Activated T-cell treated with anti-CD3 and anti-CD28 coated beads for 24 hours (primary cell): ENCODE data around the gene CLMN.
A peak's percentile ranks its signal among the peaks of the same experiment; 100 is the strongest.
"Not testable (repeated sequence)": the region's sequence is repeated elsewhere in the genome, so short reads cannot be mapped to it uniquely, and the experiment has no call there.

ENCODE experiments used
- DNase-seq: peaks from one replicate; pipeline ENCODE4 v3.0.0-alpha.2; 2020; ENCODE audit warnings: low read depth

Gene CLMN

GRCh38 chr14:95287176-95287754 is 32.4 kb downstream of the CLMN start:
- DNase-seq, result no peak

- no peak for DNase-seq
Measured at GRCh38 chr14:95286645-95287044, 33.1 kb downstream of the CLMN start.

DNA sequence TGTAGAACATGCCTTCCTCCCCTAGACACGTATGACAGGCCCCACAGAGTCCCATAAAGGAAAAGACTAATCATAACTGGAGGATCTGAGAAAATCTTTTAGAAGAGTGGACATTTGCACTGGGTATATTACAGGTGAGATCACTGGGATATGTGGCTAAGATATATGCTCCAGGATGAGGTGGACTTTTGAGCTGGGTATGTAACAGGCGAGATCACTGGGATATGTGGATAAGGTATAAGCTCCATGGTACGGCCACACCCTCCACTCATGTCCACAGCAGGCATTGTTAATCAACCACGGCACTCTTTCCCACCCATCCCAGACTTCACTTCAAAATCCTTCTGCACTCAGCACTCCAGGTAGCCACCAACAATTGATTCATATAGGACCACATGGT is 34.1 kb downstream of the CLMN start:
- DNase-seq, result no peak

DNA sequence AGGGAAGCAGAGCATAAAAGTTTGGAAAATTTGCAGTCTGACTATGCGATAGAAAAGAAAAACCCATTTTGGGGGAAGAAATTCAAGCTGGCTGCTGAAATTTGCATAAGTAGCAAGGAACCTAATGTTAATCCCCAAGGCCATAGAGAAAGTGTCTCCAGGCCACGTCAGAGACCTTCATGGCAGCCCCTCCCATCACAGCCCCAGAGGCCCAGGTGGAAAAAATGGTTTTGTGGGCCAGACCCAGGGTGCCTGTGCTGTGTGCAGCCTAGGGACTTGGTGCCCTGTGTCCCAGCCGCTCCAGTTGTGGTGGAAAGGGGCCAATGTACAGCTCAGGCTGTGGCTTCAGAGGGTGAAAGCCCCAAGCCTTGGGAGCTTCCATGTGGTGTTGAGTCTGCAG is 35.9 kb downstream of the CLMN start:
- not testable (repeated sequence) for DNase-seq

GRCh38 chr14:95282986-95283380 is 36.7 kb downstream of the CLMN start:
- DNase-seq, result not testable (repeated sequence)

- DNase-seq, result no peak
Measured at GRCh38 chr14:95282354-95282985, 37.2 kb downstream of the CLMN start.

- no peak for DNase-seq
Measured at GRCh38 chr14:95281560-95282176, 38.0 kb downstream of the CLMN start.

DNA sequence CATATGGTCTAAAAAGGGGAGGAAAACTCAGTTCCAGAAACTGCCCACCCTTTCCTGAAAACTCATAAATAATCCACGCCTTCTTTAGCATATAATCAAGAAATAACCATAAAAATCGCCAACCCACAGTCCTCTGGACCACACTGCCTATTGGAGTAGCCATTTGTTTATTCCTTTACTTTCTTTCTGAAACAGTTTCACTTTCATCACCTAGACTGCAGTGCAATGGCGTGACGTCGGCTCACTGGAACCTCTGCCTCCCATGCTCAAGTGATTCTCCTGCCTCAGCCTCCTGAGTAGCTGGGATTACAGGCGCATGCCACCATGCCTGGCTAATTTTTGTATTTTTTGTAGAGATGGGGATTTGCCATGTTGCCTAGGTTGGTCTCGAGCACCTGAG is 44.2 kb downstream of the CLMN start:
- no peak for DNase-seq

- no peak for DNase-seq
Measured at GRCh38 chr14:95274874-95275273, 44.8 kb downstream of the CLMN start.

DNA sequence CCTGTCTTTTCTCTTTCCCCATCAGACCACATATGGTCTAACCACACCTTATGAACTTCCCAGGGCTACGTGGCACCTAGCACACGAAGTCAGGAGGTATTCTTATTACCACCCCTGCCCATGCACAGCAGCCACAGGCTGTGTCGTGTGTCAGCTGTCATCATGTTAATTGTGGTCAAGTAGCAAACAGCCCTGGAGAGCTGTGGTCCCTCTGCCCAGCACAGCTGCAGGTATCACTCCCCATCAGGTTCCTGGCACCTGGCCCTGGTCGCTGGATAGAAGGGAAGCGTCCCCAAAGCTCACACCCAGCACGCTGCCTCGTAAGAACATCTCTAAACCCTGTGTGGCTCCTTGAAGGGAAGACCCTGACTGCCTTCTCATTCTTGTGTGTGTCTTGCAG is 45.4 kb downstream of the CLMN start:
- no peak for DNase-seq

DNA sequence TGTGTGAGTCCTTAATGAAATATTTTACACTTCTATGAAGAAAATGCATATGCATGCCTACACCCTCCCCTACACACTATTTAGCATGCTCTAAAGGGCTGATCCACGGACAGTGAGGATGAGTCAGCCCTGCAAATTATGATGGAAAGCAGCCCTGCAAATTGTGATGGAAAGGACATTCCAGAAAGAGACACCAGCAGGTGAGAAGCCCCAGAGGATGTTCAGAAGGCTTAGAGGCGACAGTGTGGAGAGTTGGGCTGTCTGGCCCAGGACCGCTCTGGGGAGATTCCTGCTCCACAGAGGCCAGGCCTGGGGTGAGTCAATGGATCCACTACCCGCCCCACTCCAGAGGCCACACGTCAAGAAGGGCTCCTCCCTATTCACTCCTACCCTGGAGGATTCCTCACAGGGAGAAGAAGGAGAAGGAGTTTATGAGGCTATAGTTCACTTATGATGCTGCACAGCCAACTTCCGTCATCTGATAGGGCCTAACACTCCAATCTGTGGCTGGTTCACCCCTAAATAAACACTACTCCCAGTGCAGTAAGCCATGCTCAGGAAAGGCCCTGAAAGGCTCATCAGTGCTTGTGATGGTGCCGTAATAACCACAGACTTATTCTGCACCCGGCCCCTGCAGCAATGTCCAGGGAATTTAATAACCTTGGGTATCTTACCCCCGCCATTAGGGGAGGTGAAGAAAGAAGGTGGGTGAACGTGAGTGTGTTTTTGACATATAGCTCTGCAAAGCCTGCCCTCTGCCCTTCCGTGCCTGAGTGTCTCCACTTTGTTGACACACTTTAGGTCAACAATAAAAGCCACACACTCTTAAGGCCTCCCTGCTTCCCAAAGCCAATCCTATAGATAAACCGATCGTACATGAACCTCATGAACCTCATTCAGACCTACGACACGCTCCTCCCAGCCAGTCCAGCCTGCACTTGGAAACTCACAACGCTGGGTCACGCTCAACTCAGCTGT is 46.4 kb downstream of the CLMN start:
- no peak for DNase-seq

- no peak for DNase-seq
Measured at GRCh38 chr14:95272057-95272456, 47.7 kb downstream of the CLMN start.

GRCh38 chr14:95270203-95270602 is 49.5 kb downstream of the CLMN start:
- DNase-seq, result no peak

DNA sequence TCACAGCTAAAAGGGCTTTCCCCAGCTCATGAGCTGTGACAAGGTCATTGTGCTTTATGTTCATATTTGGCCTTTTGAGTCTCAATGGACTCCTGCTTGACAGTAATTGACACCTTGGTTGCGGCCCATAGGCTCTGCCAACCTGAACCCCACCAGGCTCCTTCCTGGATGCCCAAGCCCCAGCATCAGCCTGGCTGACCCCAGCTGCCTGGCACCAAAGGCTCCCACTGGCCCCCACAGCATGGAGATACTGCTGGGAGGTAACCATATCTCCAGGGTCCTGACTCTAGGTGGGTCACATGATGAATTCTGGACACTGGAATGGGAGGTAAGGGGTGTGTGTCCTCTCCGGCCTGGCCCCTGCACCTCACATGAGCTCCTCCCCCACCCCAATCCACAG is 50.2 kb downstream of the CLMN start:
- DNase-seq, result no peak

DNA sequence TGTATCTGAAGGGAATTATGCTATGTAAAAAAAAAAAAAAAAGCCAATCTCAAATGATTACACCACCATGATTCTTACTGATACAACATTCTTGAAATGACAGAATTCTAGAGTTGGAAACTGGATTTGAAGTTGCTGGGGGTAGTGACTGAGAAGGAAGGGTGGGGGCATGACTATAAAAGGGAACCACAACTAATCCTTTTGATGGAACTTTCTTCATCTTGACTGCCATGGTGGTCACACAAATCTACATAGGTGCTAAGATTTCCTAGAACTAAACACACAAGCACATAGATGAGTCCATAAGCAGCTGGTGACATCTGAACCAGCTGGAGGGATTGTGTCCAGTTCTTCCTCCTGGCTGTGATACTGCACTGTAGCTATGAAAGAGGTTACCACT is 51.4 kb downstream of the CLMN start:
- DNase-seq, result no peak

DNA sequence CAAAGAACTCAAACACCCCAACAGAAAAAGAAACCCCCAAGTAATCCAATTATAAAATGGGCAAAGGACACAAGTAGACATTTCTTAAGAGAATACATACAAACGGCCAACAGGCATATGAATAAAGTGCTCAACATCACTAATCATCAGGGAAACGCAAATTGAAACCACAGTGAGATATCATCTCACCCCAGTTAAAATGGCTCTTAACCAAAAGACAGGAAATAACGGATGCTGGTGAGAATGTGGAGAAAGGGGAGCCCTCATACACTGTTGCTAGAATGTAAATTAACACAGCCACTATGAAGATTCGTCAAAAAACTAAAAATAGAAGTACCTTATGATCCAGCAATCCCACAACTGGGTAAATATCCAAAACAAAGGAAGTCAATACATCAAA is 52.4 kb downstream of the CLMN start:
- DNase-seq, result no peak

GRCh38 chr14:95265106-95266094 is 54.3 kb downstream of the CLMN start:
- peak; percentile 43 for DNase-seq

GRCh38 chr14:95264271-95264973 is 55.3 kb downstream of the CLMN start:
- DNase-seq, result no peak

DNA sequence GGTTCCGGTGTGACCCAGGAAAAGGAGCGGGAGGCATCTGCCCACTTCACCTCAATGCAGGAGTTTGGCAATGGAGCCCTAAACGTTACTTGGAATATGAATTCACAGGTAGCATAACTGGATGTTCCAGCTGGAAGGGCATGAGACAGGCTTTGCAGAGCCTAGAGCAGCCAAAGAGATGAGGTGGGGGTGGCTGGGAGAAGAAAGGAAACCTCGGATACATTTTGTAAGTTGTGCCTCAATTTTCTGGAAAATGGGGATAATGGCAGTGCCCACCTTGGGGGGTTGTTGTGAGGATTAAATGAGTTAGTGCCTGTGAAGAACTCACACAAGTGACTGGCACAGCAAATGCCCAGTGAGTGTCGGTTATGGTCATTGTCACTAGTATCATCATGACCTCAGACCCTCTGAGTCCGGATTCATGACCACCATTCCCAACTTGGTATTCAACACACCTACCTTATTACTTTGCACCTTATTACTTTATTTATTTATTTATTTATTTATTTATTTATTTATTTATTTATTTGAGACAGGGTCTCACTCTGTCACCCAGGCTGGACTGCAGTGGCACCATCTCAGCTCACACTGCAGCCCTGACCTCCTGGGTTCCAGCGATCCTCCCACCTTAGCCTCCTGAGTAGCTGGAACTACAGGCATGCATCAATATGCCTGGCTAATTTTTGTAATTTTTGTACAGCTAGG is 56.0 kb downstream of the CLMN start:
- no peak for DNase-seq

DNA sequence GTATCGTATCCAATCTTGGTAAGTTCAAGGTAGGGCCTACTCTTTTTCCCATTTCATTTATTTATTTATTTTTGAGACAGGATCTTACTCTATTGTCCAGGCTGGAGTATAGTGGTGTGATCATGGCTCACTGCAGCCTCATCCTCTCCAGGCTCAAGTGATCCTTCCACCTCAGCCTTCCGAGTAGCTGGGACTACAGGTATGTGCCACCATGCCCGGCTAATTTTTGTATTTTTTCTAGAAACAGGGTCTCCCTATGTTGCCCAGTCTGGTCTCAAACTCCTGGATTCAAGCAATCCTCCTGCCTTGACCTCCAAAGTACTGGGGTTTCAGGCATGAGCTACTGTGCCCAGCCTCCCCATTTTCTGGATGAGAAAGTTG is 57.2 kb downstream of the CLMN start:
- no peak for DNase-seq
